Adipocyte (in vitro differentiated cells): Measurements from ENCODE around the gene DUS3L.

ENCODE experiments used
- DNase-seq: peaks from one replicate; pipeline ENCODE4 v3.0.0-alpha.2; 2015; ENCODE audit warnings: low read depth
- H3K27me3 ChIP-seq: replicated peaks from 2 replicates; pipeline ENCODE4 v1.7.0; 2013; ENCODE audit warnings: mild to moderate bottlenecking, low read length, moderate library complexity; ENCODE audit not compliant: control insufficient read depth, insufficient read depth
- H3K36me3 ChIP-seq: 2 replicates; pipeline ENCODE4 v1.7.0; 2013; ENCODE audit warnings: low read length, mild to moderate bottlenecking, moderate library complexity; ENCODE audit not compliant: control insufficient read depth, insufficient read depth, severe bottlenecking
- H3K4me1 ChIP-seq: 2 replicates; pipeline ENCODE4 v1.7.0; 2013; ENCODE audit warnings: mild to moderate bottlenecking, low read length, moderate library complexity; ENCODE audit not compliant: control insufficient read depth, insufficient read depth
- H3K4me3 ChIP-seq: 2 replicates; pipeline ENCODE4 v1.7.0; 2013; ENCODE audit warnings: mild to moderate bottlenecking, low read length, moderate library complexity
- H3K9ac ChIP-seq: 2 replicates; pipeline ENCODE4 v1.7.0; 2013; ENCODE audit warnings: mild to moderate bottlenecking, low read length, moderate library complexity
- H3K9me3 ChIP-seq: 2 replicates; pipeline ENCODE4 v1.7.0; 2013; ENCODE audit warnings: mild to moderate bottlenecking, low read length, moderate library complexity; ENCODE audit not compliant: control insufficient read depth

Gene DUS3L, protein sequence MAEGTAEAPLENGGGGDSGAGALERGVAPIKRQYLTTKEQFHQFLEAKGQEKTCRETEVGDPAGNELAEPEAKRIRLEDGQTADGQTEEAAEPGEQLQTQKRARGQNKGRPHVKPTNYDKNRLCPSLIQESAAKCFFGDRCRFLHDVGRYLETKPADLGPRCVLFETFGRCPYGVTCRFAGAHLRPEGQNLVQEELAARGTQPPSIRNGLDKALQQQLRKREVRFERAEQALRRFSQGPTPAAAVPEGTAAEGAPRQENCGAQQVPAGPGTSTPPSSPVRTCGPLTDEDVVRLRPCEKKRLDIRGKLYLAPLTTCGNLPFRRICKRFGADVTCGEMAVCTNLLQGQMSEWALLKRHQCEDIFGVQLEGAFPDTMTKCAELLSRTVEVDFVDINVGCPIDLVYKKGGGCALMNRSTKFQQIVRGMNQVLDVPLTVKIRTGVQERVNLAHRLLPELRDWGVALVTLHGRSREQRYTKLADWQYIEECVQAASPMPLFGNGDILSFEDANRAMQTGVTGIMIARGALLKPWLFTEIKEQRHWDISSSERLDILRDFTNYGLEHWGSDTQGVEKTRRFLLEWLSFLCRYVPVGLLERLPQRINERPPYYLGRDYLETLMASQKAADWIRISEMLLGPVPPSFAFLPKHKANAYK

GRCh38 chr19:5790559-5791520 is at the start of gene DUS3L:
DUS3L (minus strand) TSS chr19:5791163; CDS start chr19:5791141, 22 bp downstream.
- Histone ChIP-seq H3K9me3 (no peaks in the 10 kb centered on the region), H3K27me3 (no peaks in the 10 kb centered on the region), H3K4me1 (peaks cover 8% of the 10 kb centered on the region), H3K4me3 (peak within 1 kb of the TSS; percentile 93), H3K36me3 (peaks cover 42% of the 10 kb centered on the region), H3K9ac (peak within 1 kb of the TSS; percentile 97)
- peak; percentile 99 for DNase-seq

- H3K27me3 ChIP-seq: peaks cover 22% of the 10 kb centered on the region
- no peaks in the 10 kb centered on the region for H3K36me3 ChIP-seq
- DNase-seq: no peak
- H3K9me3 ChIP-seq: no peaks in the 10 kb centered on the region
- no peaks in the 10 kb centered on the region for H3K4me1 ChIP-seq
- no peak within 1 kb of the TSS for H3K9ac ChIP-seq
- no peak within 1 kb of the TSS for H3K4me3 ChIP-seq
Observed at GRCh38 chr19:5839065-5840017, 48.4 kb upstream of the DUS3L start, which contains the start of gene FUT6. FUT6 (minus strand) TSS chr19:5839702; CDS start chr19:5832567, 7,135 bp downstream.

DNA sequence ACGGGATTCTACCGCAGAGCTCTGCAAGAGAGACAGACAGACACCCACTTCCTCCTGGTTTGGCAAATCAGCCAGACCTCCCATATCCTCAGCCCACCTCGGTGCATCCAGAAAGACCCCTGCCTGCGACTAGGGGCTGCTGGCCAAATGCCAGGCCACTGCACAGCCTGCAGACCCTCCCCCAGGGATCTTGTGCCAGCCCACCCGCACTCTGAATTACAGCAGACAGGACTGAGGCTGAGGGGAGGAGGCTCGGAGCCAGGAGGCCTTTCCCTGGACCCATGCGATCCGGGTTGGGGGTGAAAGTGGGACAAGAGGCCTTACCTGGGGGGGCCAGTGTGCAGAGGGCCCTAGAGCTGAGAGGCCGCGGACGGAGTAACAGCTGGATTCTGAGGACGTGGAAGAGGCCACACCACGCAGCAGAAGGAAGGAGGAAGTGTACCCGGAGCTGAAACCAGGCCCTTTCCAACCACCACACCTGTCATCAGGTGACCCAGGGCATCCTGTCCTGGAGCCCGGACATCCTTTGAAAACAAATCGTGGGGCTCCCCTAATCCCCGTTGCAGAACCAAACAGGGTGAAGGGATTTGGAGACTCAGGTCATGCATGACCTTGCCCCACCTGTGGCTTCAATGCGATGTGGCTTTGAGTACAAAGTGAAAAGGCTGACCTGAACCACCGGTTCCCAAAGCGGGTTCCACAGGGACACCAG is 47.5 kb upstream of the DUS3L start:
- Histone ChIP-seq H3K4me3 (no peak overlapping the region), H3K27me3 (peaks cover 22% of the 10 kb centered on the region), H3K36me3 (no peaks in the 10 kb centered on the region), H3K4me1 (no peaks in the 10 kb centered on the region), H3K9me3 (no peaks in the 10 kb centered on the region), H3K9ac (no peak overlapping the region)
- no peak for DNase-seq

- Histone ChIP-seq H3K27me3 (peaks cover 21% of the 10 kb centered on the region), H3K36me3 (no peaks in the 10 kb centered on the region), H3K9me3 (no peaks in the 10 kb centered on the region), H3K4me1 (no peaks in the 10 kb centered on the region), H3K9ac (no peak overlapping the region), H3K4me3 (no peak overlapping the region)
- no peak for DNase-seq
Observed at GRCh38 chr19:5837761-5838352, 46.9 kb upstream of the DUS3L start.

DNA sequence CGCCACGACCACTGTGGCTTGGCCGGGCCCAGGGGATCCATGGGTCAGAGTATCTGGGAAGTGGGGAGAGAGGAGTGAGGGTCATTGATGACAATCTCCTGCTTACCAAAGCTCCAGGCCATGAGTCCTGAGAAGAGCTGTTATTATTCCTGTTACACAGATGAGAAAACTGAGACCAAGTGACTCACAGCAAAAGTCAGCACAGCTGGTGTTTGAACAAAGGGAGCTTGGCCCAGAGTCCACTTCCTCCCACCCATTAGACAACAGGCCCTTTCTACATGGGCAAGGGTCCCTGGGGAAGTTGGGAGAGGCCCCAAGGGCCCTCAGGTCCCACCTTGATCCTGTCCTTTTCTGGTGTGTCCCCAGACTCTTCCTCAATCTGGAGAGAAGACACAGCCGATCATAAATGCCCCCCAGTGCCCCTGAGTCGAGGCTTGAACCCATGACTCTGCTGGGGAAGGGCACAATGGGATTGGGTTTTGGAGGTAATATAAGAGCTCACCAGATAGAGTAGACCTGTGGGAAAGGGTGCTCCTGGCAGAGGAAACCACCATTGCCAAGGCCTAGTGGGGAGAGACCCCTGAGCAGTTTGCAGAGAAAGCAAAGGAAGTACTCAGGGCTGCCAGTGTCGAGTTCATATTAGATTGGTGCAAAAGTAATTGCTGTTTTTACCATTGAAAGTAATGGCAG is 41.7 kb upstream of the DUS3L start:
- H3K4me3 ChIP-seq: no peak overlapping the region
- H3K36me3 ChIP-seq: no peaks in the 10 kb centered on the region
- peaks cover 3% of the 10 kb centered on the region for H3K4me1 ChIP-seq
- no peak for DNase-seq
- H3K27me3 ChIP-seq: peaks cover 21% of the 10 kb centered on the region
- H3K9me3 ChIP-seq: no peaks in the 10 kb centered on the region
- H3K9ac ChIP-seq: no peak overlapping the region

DNA sequence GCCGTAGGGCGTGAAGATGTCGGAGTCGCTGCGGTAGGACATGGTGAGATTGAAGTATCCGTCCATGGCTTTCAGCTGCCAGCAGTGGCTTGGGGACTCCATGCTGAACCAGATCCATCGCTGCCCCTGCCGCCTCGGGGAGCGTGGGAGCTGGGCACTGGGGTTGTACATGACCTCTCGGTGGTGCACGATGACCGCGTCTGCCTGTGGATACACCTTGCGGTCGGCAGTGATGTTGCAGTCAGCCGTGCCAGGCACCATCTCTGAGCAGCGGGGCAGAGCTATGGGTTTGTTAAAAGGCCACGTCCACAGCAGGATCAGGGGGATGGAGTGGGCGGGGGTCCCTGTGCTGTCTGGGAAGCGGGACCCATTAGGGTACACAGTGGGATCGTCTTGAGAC is 41.1 kb upstream of the DUS3L start:
- Histone ChIP-seq H3K36me3 (no peaks in the 10 kb centered on the region), H3K9ac (no peak overlapping the region), H3K4me1 (peaks cover 3% of the 10 kb centered on the region), H3K27me3 (peaks cover 23% of the 10 kb centered on the region), H3K9me3 (no peaks in the 10 kb centered on the region), H3K4me3 (no peak overlapping the region)
- no peak for DNase-seq

DNA sequence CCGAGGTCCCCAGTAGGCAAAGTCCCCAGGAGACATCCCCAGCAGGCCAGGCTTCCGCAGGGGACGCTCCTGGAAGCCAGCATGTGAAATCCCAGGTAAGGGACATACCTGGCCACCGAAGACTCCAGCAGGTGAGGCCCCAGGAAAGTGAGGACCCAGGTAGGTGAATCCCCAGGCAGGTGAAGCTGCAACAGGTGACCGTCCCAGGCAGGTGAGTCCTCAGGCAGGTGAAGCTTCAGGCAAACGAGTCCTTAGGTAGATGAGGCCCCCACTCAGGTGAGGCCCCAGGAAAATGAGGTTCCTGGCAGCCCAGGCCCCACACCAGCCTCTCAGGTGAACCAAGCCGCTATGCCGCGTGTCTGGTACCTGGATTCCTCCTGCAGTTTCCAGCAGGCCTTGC is 40.2 kb upstream of the DUS3L start:
- Histone ChIP-seq H3K4me1 (peaks cover 3% of the 10 kb centered on the region), H3K27me3 (peaks cover 26% of the 10 kb centered on the region), H3K36me3 (no peaks in the 10 kb centered on the region), H3K9me3 (no peaks in the 10 kb centered on the region), H3K4me3 (no peak overlapping the region), H3K9ac (no peak overlapping the region)
- DNase-seq: no peak

- Histone ChIP-seq H3K4me3 (no peak overlapping the region), H3K36me3 (no peaks in the 10 kb centered on the region), H3K9me3 (no peaks in the 10 kb centered on the region), H3K4me1 (peaks cover 3% of the 10 kb centered on the region), H3K9ac (no peak overlapping the region), H3K27me3 (peaks cover 21% of the 10 kb centered on the region)
- no peak for DNase-seq
Observed at GRCh38 chr19:5829567-5830310, 38.8 kb upstream of the DUS3L start.
